SHP77 (cell line): ENCODE results near the gene KIRREL2.
"Not testable (repeated sequence)": the region's sequence is repeated elsewhere in the genome, so short reads cannot be mapped to it uniquely, and the experiment has no call there.

Source experiments
- DNase-seq, 2 experiments: peaks; one replicate each; lab custom pipeline; 2025; lab: John Stamatoyannopoulos, UW

KIRREL2 gene

GRCh38 chr19:35899547-35900214 is 43.0 kb downstream of the KIRREL2 start:
- peak; percentile 40 to 70 for DNase-seq

GRCh38 chr19:35901055-35901644 is 44.4 kb downstream of the KIRREL2 start:
- no peak for DNase-seq

- DNase-seq = peak in 1 of 2 experiments; percentile 32
Measured at GRCh38 chr19:35901854-35902661, 45.3 kb downstream of the KIRREL2 start, which contains the start of gene HCST. Gene HCST (plus strand): TSS chr19:35902529. CDS start chr19:35902594, 65 bp downstream.

GRCh38 chr19:35902870-35903475 is 46.3 kb downstream of the KIRREL2 start:
- no peak for DNase-seq

GRCh38 chr19:35903550-35904179 is 47.0 kb downstream of the KIRREL2 start:
- peak; percentile 66 to 83 for DNase-seq

- no peak for DNase-seq
Measured at GRCh38 chr19:35904311-35905068, 47.8 kb downstream of the KIRREL2 start.

GRCh38 chr19:35905178-35905727 is 48.5 kb downstream of the KIRREL2 start:
- no peak for DNase-seq

GRCh38 chr19:35907377-35907745 is 50.6 kb downstream of the KIRREL2 start:
- no peak for DNase-seq

GRCh38 chr19:35908010-35908441 is 51.3 kb downstream of the KIRREL2 start, which contains the start of gene TYROBP:
Gene TYROBP (minus strand): TSS chr19:35908295. CDS start chr19:35908228, 67 bp downstream.
- no peak for DNase-seq

GRCh38 chr19:35908973-35909683 is 52.4 kb downstream of the KIRREL2 start:
- DNase-seq = no peak

- no peak for DNase-seq
Measured at GRCh38 chr19:35909684-35910035, 52.9 kb downstream of the KIRREL2 start.

GRCh38 chr19:35910355-35910754 is 53.6 kb downstream of the KIRREL2 start:
- DNase-seq = not testable (repeated sequence)

GRCh38 chr19:35911173-35911572 is 54.5 kb downstream of the KIRREL2 start:
- DNase-seq = no peak

- no peak for DNase-seq
Measured at GRCh38 chr19:35911790-35912189, 55.1 kb downstream of the KIRREL2 start.

GRCh38 chr19:35913589-35913988 is 56.9 kb downstream of the KIRREL2 start:
- DNase-seq = no peak

GRCh38 chr19:35915443-35915842 is 58.7 kb downstream of the KIRREL2 start:
- DNase-seq = no peak
